Measurements from ENCODE around the gene RNASEL.

Gene RNASEL

GRCh38 chr1:182620924-182621585 is 32.0 kb upstream of the RNASEL start:
- Histone ChIP-seq H3K4me3 (ENCODE audit: low read depth, low read length) (no peak overlapping the region), H3K27me3 (ENCODE audit: insufficient read depth, low read length) (no peaks in the 10 kb centered on the region; the same call in 1 of the 2 replicates), H2AFZ (ENCODE audit: low read length, unreplicated experiment) (no peak overlapping the region), H3K4me1 (ENCODE audit: control insufficient read depth, insufficient read depth, low read length, unreplicated experiment) (peaks cover 28% of the 10 kb centered on the region), H3K27ac (ENCODE audit: low read depth, low read length) (no peak overlapping the region), H3K36me3 (ENCODE audit: insufficient read depth, low read length) (no peaks in the 10 kb centered on the region), H3K79me2 (ENCODE audit: control insufficient read depth, insufficient read depth, low read length, unreplicated experiment) (no peaks in the 10 kb centered on the region)

- Histone ChIP-seq H3K4me3 (ENCODE audit: low read depth, low read length) (no peak overlapping the region), H3K4me1 (ENCODE audit: control insufficient read depth, insufficient read depth, low read length, unreplicated experiment) (peaks cover 34% of the 10 kb centered on the region), H3K79me2 (ENCODE audit: control insufficient read depth, insufficient read depth, low read length, unreplicated experiment) (no peaks in the 10 kb centered on the region), H3K27ac (ENCODE audit: low read depth, low read length) (no peak overlapping the region), H3K36me3 (ENCODE audit: insufficient read depth, low read length) (no peaks in the 10 kb centered on the region), H2AFZ (ENCODE audit: low read length, unreplicated experiment) (no peak overlapping the region), H3K27me3 (ENCODE audit: insufficient read depth, low read length) (no peaks in the 10 kb centered on the region; the same call in 1 of the 2 replicates)
These were observed 28.8 kb upstream of the RNASEL start for GRCh38 chr1:182617734-182618351.

- Histone ChIP-seq H3K36me3 (ENCODE audit: insufficient read depth, low read length) (no peaks in the 10 kb centered on the region), H2AFZ (ENCODE audit: low read length, unreplicated experiment) (no peak overlapping the region), H3K27me3 (ENCODE audit: insufficient read depth, low read length) (no peaks in the 10 kb centered on the region; the same call in 1 of the 2 replicates), H3K4me1 (ENCODE audit: control insufficient read depth, insufficient read depth, low read length, unreplicated experiment) (peaks cover 34% of the 10 kb centered on the region), H3K27ac (ENCODE audit: low read depth, low read length) (no peak overlapping the region), H3K4me3 (ENCODE audit: low read depth, low read length) (no peak overlapping the region), H3K79me2 (ENCODE audit: control insufficient read depth, insufficient read depth, low read length, unreplicated experiment) (no peaks in the 10 kb centered on the region)
These were observed 28.0 kb upstream of the RNASEL start for GRCh38 chr1:182617014-182617429.

GRCh38 chr1:182616130-182617013 is 27.3 kb upstream of the RNASEL start:
- Histone ChIP-seq H3K4me1 (ENCODE audit: control insufficient read depth, insufficient read depth, low read length, unreplicated experiment) (peaks cover 34% of the 10 kb centered on the region), H3K79me2 (ENCODE audit: control insufficient read depth, insufficient read depth, low read length, unreplicated experiment) (no peaks in the 10 kb centered on the region), H2AFZ (ENCODE audit: low read length, unreplicated experiment) (no peak overlapping the region), H3K4me3 (ENCODE audit: low read depth, low read length) (peak overlapping the region; percentile 33), H3K27me3 (ENCODE audit: insufficient read depth, low read length) (no peaks in the 10 kb centered on the region; the same call in 1 of the 2 replicates), H3K27ac (ENCODE audit: low read depth, low read length) (no peak overlapping the region), H3K36me3 (ENCODE audit: insufficient read depth, low read length) (no peaks in the 10 kb centered on the region)

DNA sequence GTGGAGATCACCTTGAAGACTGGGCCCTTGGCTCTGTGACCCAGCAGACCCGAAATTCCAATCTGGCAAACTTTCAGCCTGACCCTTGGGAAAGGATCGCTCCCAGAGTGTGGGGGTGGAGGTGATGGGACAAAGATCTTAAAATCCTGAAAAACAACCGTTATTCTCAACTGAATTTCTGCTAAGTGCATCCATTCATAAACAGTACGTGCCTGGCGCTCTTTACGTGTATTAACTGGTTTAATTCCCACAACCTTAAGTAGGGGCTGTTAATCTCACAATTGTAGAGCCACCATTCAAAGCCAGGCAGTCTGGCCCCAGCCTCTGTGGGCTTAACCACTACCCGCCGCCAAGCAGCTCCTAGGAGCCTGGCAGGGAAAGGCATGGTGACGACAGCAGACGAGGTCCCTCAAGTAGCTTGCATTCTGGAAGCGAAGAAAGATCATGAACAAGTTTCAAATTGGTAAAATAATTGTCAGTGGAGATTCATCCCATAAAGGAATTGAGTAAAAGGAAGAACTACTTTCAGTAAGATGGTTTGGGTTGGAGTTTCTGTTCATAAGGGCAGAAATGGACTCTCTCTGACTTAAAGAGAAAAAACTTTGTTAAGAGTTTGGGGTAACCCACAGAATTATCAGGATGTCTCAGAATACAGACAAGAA is 26.5 kb upstream of the RNASEL start:
- Histone ChIP-seq H3K27ac (ENCODE audit: low read depth, low read length) (peak overlapping the region; percentile 51), H3K4me3 (ENCODE audit: low read depth, low read length) (peak overlapping the region; percentile 71), H3K4me1 (ENCODE audit: control insufficient read depth, insufficient read depth, low read length, unreplicated experiment) (peaks cover 34% of the 10 kb centered on the region), H3K36me3 (ENCODE audit: insufficient read depth, low read length) (no peaks in the 10 kb centered on the region), H2AFZ (ENCODE audit: low read length, unreplicated experiment) (peak overlapping the region; percentile 17), H3K27me3 (ENCODE audit: insufficient read depth, low read length) (no peaks in the 10 kb centered on the region; the same call in 1 of the 2 replicates), H3K79me2 (ENCODE audit: control insufficient read depth, insufficient read depth, low read length, unreplicated experiment) (no peaks in the 10 kb centered on the region)

DNA sequence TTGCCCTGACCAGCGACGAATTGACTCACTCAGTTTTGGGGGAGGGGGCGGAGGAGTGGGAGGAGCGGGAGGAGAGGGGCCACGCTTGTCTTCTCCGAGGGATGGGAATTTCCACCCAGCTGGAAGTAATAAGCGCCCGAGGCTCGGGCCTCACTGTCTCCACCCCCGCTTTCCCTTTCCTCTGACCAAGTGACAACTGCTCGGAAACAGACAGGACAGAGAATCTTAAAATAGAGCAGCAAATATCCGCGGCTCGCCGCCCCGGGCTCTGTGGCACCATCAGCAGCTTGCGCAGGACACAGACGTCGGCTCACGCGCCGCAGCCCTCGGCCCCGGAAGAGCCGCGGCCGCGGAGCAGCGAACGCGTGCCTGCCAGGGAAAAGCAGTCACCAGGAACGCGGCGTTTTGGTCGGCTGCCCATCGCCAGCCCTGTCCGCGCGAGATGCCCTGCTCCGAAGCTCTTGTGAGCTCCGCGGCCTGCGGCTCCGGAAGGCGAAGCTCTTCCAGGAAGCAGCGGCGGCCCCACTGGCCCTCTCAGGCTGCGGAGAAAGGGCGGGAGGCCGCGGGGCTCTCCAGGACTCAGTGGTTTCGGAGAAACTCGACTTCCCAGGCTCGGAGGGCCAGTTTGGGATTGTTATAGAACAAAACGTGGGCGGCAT is 25.9 kb upstream of the RNASEL start:
- Histone ChIP-seq H3K27ac (ENCODE audit: low read depth, low read length) (peak overlapping the region; percentile 51), H3K27me3 (ENCODE audit: insufficient read depth, low read length) (no peaks in the 10 kb centered on the region; the same call in 1 of the 2 replicates), H3K79me2 (ENCODE audit: control insufficient read depth, insufficient read depth, low read length, unreplicated experiment) (no peaks in the 10 kb centered on the region), H3K4me3 (ENCODE audit: low read depth, low read length) (peak overlapping the region; percentile 71), H3K4me1 (ENCODE audit: control insufficient read depth, insufficient read depth, low read length, unreplicated experiment) (peaks cover 34% of the 10 kb centered on the region), H3K36me3 (ENCODE audit: insufficient read depth, low read length) (no peaks in the 10 kb centered on the region), H2AFZ (ENCODE audit: low read length, unreplicated experiment) (peak overlapping the region; percentile 17)

DNA sequence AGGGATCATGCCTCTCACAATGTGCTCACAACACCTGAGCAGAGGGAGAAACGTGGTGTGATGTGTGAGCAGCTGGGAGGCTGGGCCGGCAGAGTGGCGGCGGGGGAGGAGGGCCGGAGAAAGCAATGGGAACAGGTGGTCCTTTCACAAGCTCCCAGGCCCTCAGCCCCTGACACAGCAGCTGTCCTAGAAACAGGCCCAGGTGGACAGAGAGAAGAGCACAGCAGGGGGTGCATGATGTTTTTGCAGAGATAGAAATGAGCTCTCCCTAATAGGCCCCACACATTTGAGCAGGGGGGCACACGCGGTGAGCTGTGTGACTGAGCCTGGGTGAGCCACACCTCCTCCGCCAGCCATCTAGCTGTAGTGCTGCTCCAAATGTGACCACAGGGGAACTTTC is 22.7 kb upstream of the RNASEL start:
- H3K27me3 ChIP-seq (ENCODE audit: insufficient read depth, low read length), result no peaks in the 10 kb centered on the region
- H3K27ac ChIP-seq (ENCODE audit: low read depth, low read length), result no peak overlapping the region
- H3K4me3 ChIP-seq (ENCODE audit: low read depth, low read length), result no peak overlapping the region
- no peaks in the 10 kb centered on the region for H3K79me2 ChIP-seq (ENCODE audit: control insufficient read depth, insufficient read depth, low read length, unreplicated experiment)
- peaks cover 30% of the 10 kb centered on the region for H3K4me1 ChIP-seq (ENCODE audit: control insufficient read depth, insufficient read depth, low read length, unreplicated experiment)
- no peaks in the 10 kb centered on the region for H3K36me3 ChIP-seq (ENCODE audit: insufficient read depth, low read length)
- no peak overlapping the region for H2AFZ ChIP-seq (ENCODE audit: low read length, unreplicated experiment)

DNA sequence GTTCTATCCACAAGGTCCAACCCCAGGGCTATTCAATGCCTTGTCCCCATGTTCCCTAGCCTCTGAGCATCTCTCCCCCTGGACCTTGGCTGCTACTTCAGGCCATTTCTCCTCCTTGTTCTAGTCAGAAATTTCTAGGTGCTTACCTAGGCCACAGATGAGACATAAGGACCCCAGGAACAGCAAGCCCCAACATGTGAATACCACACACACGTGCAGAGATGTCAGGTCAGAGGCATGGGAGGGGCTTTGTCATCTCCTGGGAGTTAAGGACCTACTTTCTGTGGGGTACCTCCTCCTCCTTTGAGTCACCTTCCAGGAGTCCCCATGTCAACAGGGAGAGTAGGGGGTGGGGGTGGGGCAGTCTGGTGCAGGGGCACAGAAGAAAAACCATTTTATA is 22.3 kb upstream of the RNASEL start:
- Histone ChIP-seq H2AFZ (ENCODE audit: low read length, unreplicated experiment) (no peak overlapping the region), H3K79me2 (ENCODE audit: control insufficient read depth, insufficient read depth, low read length, unreplicated experiment) (no peaks in the 10 kb centered on the region), H3K36me3 (ENCODE audit: insufficient read depth, low read length) (no peaks in the 10 kb centered on the region), H3K27me3 (ENCODE audit: insufficient read depth, low read length) (no peaks in the 10 kb centered on the region), H3K27ac (ENCODE audit: low read depth, low read length) (no peak overlapping the region), H3K4me3 (ENCODE audit: low read depth, low read length) (no peak overlapping the region), H3K4me1 (ENCODE audit: control insufficient read depth, insufficient read depth, low read length, unreplicated experiment) (peaks cover 27% of the 10 kb centered on the region)

- H3K4me3 ChIP-seq (ENCODE audit: low read depth, low read length), result no peak overlapping the region
- H3K79me2 ChIP-seq (ENCODE audit: control insufficient read depth, insufficient read depth, low read length, unreplicated experiment), result no peaks in the 10 kb centered on the region
- H2AFZ ChIP-seq (ENCODE audit: low read length, unreplicated experiment), result no peak overlapping the region
- H3K27ac ChIP-seq (ENCODE audit: low read depth, low read length), result no peak overlapping the region
- H3K36me3 ChIP-seq (ENCODE audit: insufficient read depth, low read length), result no peaks in the 10 kb centered on the region
- H3K4me1 ChIP-seq (ENCODE audit: control insufficient read depth, insufficient read depth, low read length, unreplicated experiment), result peaks cover 21% of the 10 kb centered on the region
- no peaks in the 10 kb centered on the region for H3K27me3 ChIP-seq (ENCODE audit: insufficient read depth, low read length)
These were observed 21.6 kb upstream of the RNASEL start for GRCh38 chr1:182610606-182611194.
